HCT116 (cell line): ENCODE measurements around the gene RHEB. TPM values are rescaled to one million over a fixed set of nuclear protein-coding genes. Genes with fewer than 3 reads are reported as not detected.

Experiments
- ATAC-seq: fragments of 200-7000 bp; cut with Tn5 transposase; 2 replicates; pipeline ENCODE4 v1.9.1; 2020; ENCODE audit warnings: mild to moderate bottlenecking, moderate library complexity
- BruUV-seq: library from RNA; stranded (reverse); fragments of 400-500 nt; replicated peaks from 2 replicates; lab custom pipeline; 2021; lab: Mats Ljungman, UMichigan
- CTCF ChIA-PET: fragments of 300-600 bp; sonication (Branson Sonifier 250); formaldehyde crosslinking; loops from one replicate; lab custom pipeline; 2021; ENCODE audit warnings: antibody characterized with exemption; lab: Charles Lee
- POLR2A ChIA-PET: fragments of 300-600, 350-600 bp; sonication (Branson Sonifier 250); formaldehyde crosslinking; loops from one replicate; lab custom pipeline; 2021; ENCODE audit warnings: antibody characterized with exemption; lab: Charles Lee
- RAD21 ChIA-PET, 2 experiments: fragments of 300-600 bp; sonication (Branson Sonifier 250); formaldehyde crosslinking; loops; one replicate each; lab custom pipeline; 2023; ENCODE audit warnings: low total read pairs in 2 of 2; ENCODE audit not compliant: uncharacterized antibody in 2 of 2, unreplicated experiment in 2 of 2, low non-redundant PET in 1 of 2; lab: Charles Lee
- DNase-seq: peaks from one replicate; pipeline ENCODE4 v3.0.0-alpha.2; 2010; ENCODE audit warnings: low read depth, low spot score
- H2AFZ ChIP-seq: fragments of 200-600 bp; shearing (Covaris generic), sonication (generic); 2 replicates; pipeline ENCODE4 v1.6.1; 2017; ENCODE audit warnings: low read depth, mixed run types, mixed read lengths, antibody characterized with exemption, low read length; ENCODE audit not compliant: poor library complexity, severe bottlenecking
- H3K27ac ChIP-seq: 2 replicates; pipeline ENCODE4 v1.5.1; 2012; ENCODE audit warnings: low read depth, low read length
- H3K27me3 ChIP-seq: fragments of 200-600 bp; sonication (generic); 2 replicates; pipeline ENCODE4 v1.6.1; 2016; ENCODE audit warnings: mixed run types, low read length, mixed read lengths; ENCODE audit not compliant: insufficient read depth
- H3K36me3 ChIP-seq, 2 experiments: fragments of 200-500 bp in 1 of 2; fragments of 200-600 bp in 1 of 2; sonication (Bioruptor generic) in 1 of 2; sonication (generic) in 1 of 2; 2 replicates each; pipeline versions ENCODE4 v1.5.1 to v1.6.1; 2014 to 2016; ENCODE audit warnings: low read length in 2 of 2, inconsistent platforms in 1 of 2, mixed read lengths in 1 of 2, mixed run types in 1 of 2; ENCODE audit not compliant: insufficient read depth in 2 of 2, control insufficient read depth in 1 of 2
- H3K4me1 ChIP-seq, 2 experiments: fragments of 200-600 bp in 1 of 2; sonication (generic) in 1 of 2; 2 replicates each; pipeline versions ENCODE4 v1.5.1 to v1.6.1; 2012 to 2017; ENCODE audit warnings: low read length in 2 of 2, inconsistent platforms in 1 of 2, mild to moderate bottlenecking in 1 of 2, mixed read lengths in 1 of 2, mixed run types in 1 of 2, moderate library complexity in 1 of 2; ENCODE audit not compliant: insufficient read depth in 2 of 2, control insufficient read depth in 1 of 2
- H3K4me2 ChIP-seq: fragments of 200-600 bp; sonication (generic); 2 replicates; pipeline ENCODE4 v1.6.1; 2017; ENCODE audit warnings: mixed run types, low read length, mixed read lengths
- H3K4me3 ChIP-seq, 2 experiments: fragments of 200-600 bp in 1 of 2; sonication (generic) in 1 of 2; replicated peaks in 1 of 2; 2 replicates each; pipeline ENCODE4 v1.5.1; 2011 to 2016; ENCODE audit warnings: low read length in 2 of 2, control low read depth in 1 of 2, low read depth in 1 of 2, mild to moderate bottlenecking in 1 of 2, mixed read lengths in 1 of 2, mixed run types in 1 of 2
- H3K79me2 ChIP-seq: fragments of 200-600 bp; sonication (generic); 2 replicates; pipeline ENCODE4 v1.6.1; 2017; ENCODE audit warnings: mild to moderate bottlenecking, mixed run types, low read length, moderate library complexity, mixed read lengths; ENCODE audit not compliant: insufficient read depth
- H3K9ac ChIP-seq: fragments of 200-600 bp; sonication (generic); 2 replicates; pipeline ENCODE4 v1.6.1; 2016; ENCODE audit warnings: low read length, mixed read lengths
- H3K9me2 ChIP-seq: fragments of 200-600 bp; sonication (generic), shearing (Covaris generic); 2 replicates; pipeline ENCODE4 v1.6.1; 2017; ENCODE audit warnings: mixed run types, mild to moderate bottlenecking, moderate library complexity; ENCODE audit not compliant: insufficient read depth
- H3K9me3 ChIP-seq, 2 experiments: fragments of 200-500 bp in 1 of 2; fragments of 200-600 bp in 1 of 2; sonication (Bioruptor generic) in 1 of 2; sonication (generic) in 1 of 2; 2 replicates each; pipeline ENCODE4 v1.6.1; 2014 to 2017; ENCODE audit warnings: low read length in 2 of 2, mixed read lengths in 2 of 2, inconsistent platforms in 1 of 2, low read depth in 1 of 2, mild to moderate bottlenecking in 1 of 2, mixed run types in 1 of 2, moderate library complexity in 1 of 2; ENCODE audit not compliant: control insufficient read depth in 1 of 2, insufficient read depth in 1 of 2
- H4K20me1 ChIP-seq: fragments of 200-600 bp; sonication (generic), shearing (Covaris generic); 2 replicates; pipeline ENCODE4 v1.6.1; 2017; ENCODE audit warnings: mixed run types, mild to moderate bottlenecking, moderate library complexity; ENCODE audit not compliant: insufficient read depth
- CBX3 ChIP-seq: IDR thresholded peaks from 2 replicates; pipeline ENCODE4 v1.6.1; 2012; ENCODE audit warnings: low read depth
- CEBPB ChIP-seq: IDR thresholded peaks from 2 replicates; pipeline ENCODE4 v1.6.1; 2012; ENCODE audit warnings: low read depth
- EGR1 ChIP-seq: IDR thresholded peaks from 2 replicates; pipeline ENCODE4 v1.6.1; 2012; ENCODE audit warnings: low read depth
- ELF1 ChIP-seq: IDR thresholded peaks from 2 replicates; pipeline ENCODE4 v1.6.1; 2012; ENCODE audit warnings: low read depth, borderline replicate concordance
- EZH2 ChIP-seq: fragments of 200-600 bp; sonication (generic); IDR thresholded peaks from 2 replicates; pipeline ENCODE4 v1.6.1; 2017; ENCODE audit warnings: antibody characterized with exemption, mixed run types
- EZH2phosphoT487 ChIP-seq: fragments of 200-600 bp; IDR thresholded peaks from 2 replicates; pipeline ENCODE4 v1.6.1; 2018; ENCODE audit warnings: antibody characterized with exemption, borderline replicate concordance
- FOSL1 ChIP-seq: IDR thresholded peaks from 2 replicates; pipeline ENCODE4 v1.6.1; 2012; ENCODE audit warnings: low read depth
- JUND ChIP-seq: IDR thresholded peaks from 2 replicates; pipeline ENCODE4 v1.6.1; 2012
- POLR2A ChIP-seq: IDR thresholded peaks from 2 replicates; pipeline ENCODE4 v1.7.0; 2011; ENCODE audit warnings: borderline replicate concordance; ENCODE audit not compliant: insufficient read depth, insufficient read length; ENCODE audit errors: extremely low read depth
- POLR2AphosphoS5 ChIP-seq: IDR thresholded peaks from 2 replicates; pipeline ENCODE4 v1.6.1; 2011; ENCODE audit warnings: mild to moderate bottlenecking, low read depth, low read length, moderate library complexity
- RAD21 ChIP-seq: IDR thresholded peaks from 2 replicates; pipeline ENCODE4 v1.6.1; 2012; ENCODE audit warnings: low read depth, mild to moderate bottlenecking
- SIN3A ChIP-seq: IDR thresholded peaks from 2 replicates; pipeline ENCODE4 v1.6.1; 2012; ENCODE audit warnings: low read depth
- SP1 ChIP-seq: IDR thresholded peaks from 2 replicates; pipeline ENCODE4 v1.6.1; 2012; ENCODE audit warnings: low read depth
- SRF ChIP-seq: IDR thresholded peaks from 2 replicates; pipeline ENCODE4 v1.6.1; 2012; ENCODE audit warnings: low read depth
- TCF7L2 ChIP-seq: IDR thresholded peaks from 2 replicates; pipeline ENCODE4 v1.7.0; 2011; ENCODE audit warnings: borderline replicate concordance, inconsistent platforms; ENCODE audit not compliant: insufficient read depth, insufficient read length; ENCODE audit errors: extremely low read depth
- YY1 ChIP-seq: IDR thresholded peaks from 2 replicates; pipeline ENCODE4 v1.6.1; 2011; ENCODE audit warnings: low read length, low read depth, moderate library complexity, mild to moderate bottlenecking; ENCODE audit not compliant: insufficient replicate concordance; ENCODE audit errors: extremely low read depth
- ZBTB33 ChIP-seq: IDR thresholded peaks from 2 replicates; pipeline ENCODE4 v1.6.1; 2011; ENCODE audit warnings: mild to moderate bottlenecking, low read length, moderate library complexity; ENCODE audit not compliant: insufficient replicate concordance; ENCODE audit errors: extremely low read depth
- ZFX ChIP-seq: fragments of 450-650 bp; IDR thresholded peaks from 2 replicates; pipeline ENCODE4 v1.6.1; 2017
- ZNF274 ChIP-seq: fragments of 200-500 bp; sonication (Bioruptor generic); IDR thresholded peaks from 2 replicates; pipeline ENCODE4 v1.6.1; 2014; ENCODE audit warnings: mild to moderate bottlenecking, low read depth, low read length, inconsistent platforms
- intact Hi-C: fragments of 100-400 bp; cut with micrococcal nuclease; formaldehyde crosslinking; loops from 2 replicates; pipeline ENCODE4 v1.10.0; 2022
- total RNA-seq: library from RNA; stranded (reverse); gene quantifications from one replicate; pipeline ENCODE4 v1.2.1, GENCODE V29; 2021; ENCODE audit not compliant: unreplicated experiment
- TF ChIP-seq, protein P1 (sequence below), 3 experiments: fragments of 200-600 bp in 1 of 3; sonication (generic) in 1 of 3; IDR thresholded peaks in 2 of 3; conservative IDR thresholded peaks in 1 of 3; 2 replicates each; pipeline ENCODE4 v1.5.1; 2012 to 2017; ENCODE audit warnings: low read depth in 2 of 3, low read length in 2 of 3, antibody characterized with exemption in 1 of 3, borderline replicate concordance in 1 of 3, control low read depth in 1 of 3, mild to moderate bottlenecking in 1 of 3, mixed read lengths in 1 of 3, mixed run types in 1 of 3, moderate library complexity in 1 of 3; ENCODE audit not compliant: insufficient read depth in 1 of 3
- TF ChIP-seq, protein P2 (sequence below): IDR thresholded peaks from 2 replicates; pipeline ENCODE4 v1.6.1; 2012

Gene RHEB
- total RNA-seq, 1 experiment from 2014 or later, result 114 TPM

DNA sequence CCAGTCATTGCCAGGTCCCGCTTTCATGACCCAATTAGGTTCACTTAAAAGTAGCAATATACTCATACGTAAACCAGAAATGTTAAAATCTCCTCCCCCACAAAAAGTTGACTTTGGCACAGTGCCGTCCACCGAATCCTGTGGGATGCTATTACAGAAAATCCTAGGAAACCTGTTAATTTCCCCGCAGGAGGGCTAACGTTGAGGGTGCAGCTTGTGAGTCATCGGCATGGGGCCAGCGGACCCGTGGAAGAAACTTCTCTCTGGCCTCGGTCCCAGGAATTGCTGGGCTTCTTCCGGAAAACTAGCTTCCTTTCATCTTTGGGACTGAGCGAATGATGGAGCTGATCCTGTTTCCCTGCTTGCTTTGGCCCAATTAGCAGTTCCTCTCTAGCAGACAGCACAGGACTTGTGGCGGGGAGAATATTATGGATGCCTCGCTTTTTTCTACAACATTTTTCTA is 93.2 kb downstream of the RHEB start:
- POLR2A ChIA-PET, result no interaction called here
- H3K27ac ChIP-seq, result peak overlapping the region; percentile 87
- no peaks in the 10 kb centered on the region for H3K36me3 ChIP-seq
- H3K9me3 ChIP-seq, result peaks cover 4 to 7% of the 10 kb centered on the region in 2 experiments; a peak in 3 of 4 replicates
- RAD21 ChIA-PET, result interaction anchor here in 1 of 2 experiments (0.6 kb wide), 1 partner anchor 32 kb away, joined by 3 read pairs; no protein-coding TSS in a partner anchor
- peaks cover 51 to 64% of the 10 kb centered on the region in 2 experiments for H3K4me1 ChIP-seq
- BruUV-seq, result no TSS peak
- H3K9ac ChIP-seq, result no peak overlapping the region
- no peaks in the 10 kb centered on the region for H3K27me3 ChIP-seq
- CTCF ChIA-PET, result interaction anchor here (1.3 kb wide), 1 partner anchor 58 kb away, joined by 4 read pairs; no protein-coding TSS in a partner anchor
- no peaks in the 10 kb centered on the region for H4K20me1 ChIP-seq
- H3K4me2 ChIP-seq, result peak overlapping the region; percentile 70
- peak; percentile 68 for ATAC-seq
- peak overlapping the region; percentile 52 for H2AFZ ChIP-seq
- DNase-seq, result peak; percentile 60
- intact Hi-C loops, result no loop called here
- H3K79me2 ChIP-seq, result no peaks in the 10 kb centered on the region
- H3K4me3 ChIP-seq, result peak overlapping the region in 1 of 2 experiments; percentile 27; a peak in 2 of 4 replicates
- H3K9me2 ChIP-seq, result no peaks in the 10 kb centered on the region
- TF ChIP-seq, protein P1, sequence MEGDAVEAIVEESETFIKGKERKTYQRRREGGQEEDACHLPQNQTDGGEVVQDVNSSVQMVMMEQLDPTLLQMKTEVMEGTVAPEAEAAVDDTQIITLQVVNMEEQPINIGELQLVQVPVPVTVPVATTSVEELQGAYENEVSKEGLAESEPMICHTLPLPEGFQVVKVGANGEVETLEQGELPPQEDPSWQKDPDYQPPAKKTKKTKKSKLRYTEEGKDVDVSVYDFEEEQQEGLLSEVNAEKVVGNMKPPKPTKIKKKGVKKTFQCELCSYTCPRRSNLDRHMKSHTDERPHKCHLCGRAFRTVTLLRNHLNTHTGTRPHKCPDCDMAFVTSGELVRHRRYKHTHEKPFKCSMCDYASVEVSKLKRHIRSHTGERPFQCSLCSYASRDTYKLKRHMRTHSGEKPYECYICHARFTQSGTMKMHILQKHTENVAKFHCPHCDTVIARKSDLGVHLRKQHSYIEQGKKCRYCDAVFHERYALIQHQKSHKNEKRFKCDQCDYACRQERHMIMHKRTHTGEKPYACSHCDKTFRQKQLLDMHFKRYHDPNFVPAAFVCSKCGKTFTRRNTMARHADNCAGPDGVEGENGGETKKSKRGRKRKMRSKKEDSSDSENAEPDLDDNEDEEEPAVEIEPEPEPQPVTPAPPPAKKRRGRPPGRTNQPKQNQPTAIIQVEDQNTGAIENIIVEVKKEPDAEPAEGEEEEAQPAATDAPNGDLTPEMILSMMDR (IDR thresholded peaks at IDR 0.05 in 2 of 3, conservative IDR thresholded peaks at IDR 0.05 in 1 of 3; ENCODE audit: borderline replicate concordance in 1 of 3, insufficient read depth in 1 of 3, low read depth in 2 of 3, low read length in 2 of 3), result no peak
- peak; percentile 67; the same call in 1 of the 2 replicates for TF ChIP-seq JUND
- TF ChIP-seq SRF, result no peak
- TF ChIP-seq FOSL1, result peak; percentile 71
- no peak for TF ChIP-seq SIN3A
- TF ChIP-seq, protein P2, sequence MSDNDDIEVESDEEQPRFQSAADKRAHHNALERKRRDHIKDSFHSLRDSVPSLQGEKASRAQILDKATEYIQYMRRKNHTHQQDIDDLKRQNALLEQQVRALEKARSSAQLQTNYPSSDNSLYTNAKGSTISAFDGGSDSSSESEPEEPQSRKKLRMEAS, result peak; percentile 10; the same call in 1 of the 2 replicates
- TF ChIP-seq CEBPB, result no peak
- no peak for TF ChIP-seq EZH2
- no peak for TF ChIP-seq POLR2A
- peak; percentile 57; the same call in 1 of the 2 replicates for TF ChIP-seq CBX3
- TF ChIP-seq ELF1, result no peak
- TF ChIP-seq EGR1, result peak; percentile 30; the same call in 1 of the 2 replicates
- no peak for TF ChIP-seq ZBTB33
- peak; percentile 16; the same call in 1 of the 2 replicates for TF ChIP-seq RAD21
- TF ChIP-seq SP1, result peak; percentile 37; the same call in 1 of the 2 replicates
- TF ChIP-seq YY1, result no peak
- TF ChIP-seq EZH2phosphoT487, result no peak
- TF ChIP-seq POLR2AphosphoS5, result peak; percentile 34; the same call in 1 of the 2 replicates
- TF ChIP-seq ZNF274, result no peak
- peak; percentile 93 for TF ChIP-seq TCF7L2
- TF ChIP-seq ZFX, result no peak
